Omental fat pad (tissue), 4 donors: ENCODE data around the gene PATL1. TPM values are rescaled to one million over a fixed set of nuclear protein-coding genes. Genes with fewer than 3 reads are reported as not detected.
"Not testable (repeated sequence)": the region's sequence is repeated elsewhere in the genome, so short reads cannot be mapped to it uniquely, and the experiment has no call there.

ENCODE experiments used
- ATAC-seq: fragments of 150-250 bp; one replicate; pipeline ENCODE4 v1.9.1; 2016; ENCODE audit warnings: mild to moderate bottlenecking, moderate library complexity; ENCODE audit not compliant: low FRiP score
- DNase-seq: peaks from one replicate; pipeline ENCODE4 v3.0.0-alpha.2; 2019; ENCODE audit warnings: low spot score
- CTCF ChIP-seq, 3 donors: fragments of 450-650 bp; IDR thresholded peaks; one replicate each; pipeline ENCODE4 v1.5.1; 2016 to 2017; ENCODE audit warnings: antibody characterized with exemption in 3 of 3, mild to moderate bottlenecking in 3 of 3, moderate library complexity in 2 of 3
- total RNA-seq, 4 donors: library from RNA; depleted of rRNA; stranded (reverse); fragments of >200 nt; gene quantifications; one replicate each; pipeline ENCODE4 v1.1.0, GENCODE V29; 2016

The PATL1 gene
- total RNA-seq, 4 donors from 2014 or later = 14.8 to 19.6 (median 17.1) TPM

GRCh38 chr11:59706518-59707285 lies 37.9 kb upstream of the PATL1 start:
- TF ChIP-seq CTCF (IDR thresholded peaks at IDR 0.05) = no peak
- DNase-seq (no peak), ATAC-seq (no peak)

GRCh38 chr11:59705294-59705693 lies 36.5 kb upstream of the PATL1 start:
- ATAC-seq = no peak

GRCh38 chr11:59703515-59703914 lies 34.7 kb upstream of the PATL1 start:
- ATAC-seq, DNase-seq: not testable (repeated sequence)

More at GRCh38 chr11:59705294-59705693, 36.5 kb upstream of the PATL1 start:
- no peak for TF ChIP-seq CTCF (IDR thresholded peaks at IDR 0.05)
- DNase-seq = no peak

- not testable (repeated sequence) for ATAC-seq, DNase-seq
Observed at GRCh38 chr11:59700157-59700556, 31.3 kb upstream of the PATL1 start.

- no peak for DNase-seq
- ATAC-seq = no peak
- TF ChIP-seq CTCF (IDR thresholded peaks at IDR 0.05) = no peak
Observed at GRCh38 chr11:59698506-59698905, 29.7 kb upstream of the PATL1 start.

- DNase-seq (no peak), ATAC-seq (no peak)
- TF ChIP-seq CTCF (IDR thresholded peaks at IDR 0.05) = no peak
Observed at GRCh38 chr11:59692915-59693314, 24.1 kb upstream of the PATL1 start.

GRCh38 chr11:59691156-59691555 lies 22.3 kb upstream of the PATL1 start:
- TF ChIP-seq CTCF (IDR thresholded peaks at IDR 0.05) = no peak
- ATAC-seq (no peak), DNase-seq (no peak)

- TF ChIP-seq CTCF (IDR thresholded peaks at IDR 0.05) = no peak
Observed at GRCh38 chr11:59689015-59689414, 20.2 kb upstream of the PATL1 start.

GRCh38 chr11:59681260-59681725 lies 12.5 kb upstream of the PATL1 start:
- DNase-seq, ATAC-seq: not testable (repeated sequence)

More at GRCh38 chr11:59689015-59689414, 20.2 kb upstream of the PATL1 start:
- no peak for DNase-seq
- ATAC-seq = no peak
